GM10248 (cell line): ENCODE measurements around the gene ATP11A.
"Not testable (repeated sequence)": the region's sequence is repeated elsewhere in the genome, so short reads cannot be mapped to it uniquely, and the experiment has no call there.

Experiments
- CTCF ChIA-PET: fragments of 300-600 bp; sonication (Branson Sonifier 250); formaldehyde crosslinking; extraction: SDS; loops from one replicate; lab custom pipeline; 2021; ENCODE audit warnings: antibody characterized with exemption; lab: Yijun Ruan, JAX
- POLR2A ChIA-PET: fragments of 350-650 bp; sonication (Branson Sonifier 250); formaldehyde crosslinking; extraction: SDS; loops from one replicate; lab custom pipeline; 2020; ENCODE audit warnings: antibody characterized with exemption; lab: Yijun Ruan, JAX
- DNase-seq: peaks from one replicate; pipeline ENCODE4 v3.0.0; 2012; ENCODE audit errors: extremely low spot score
- TF ChIP-seq, protein P1 (sequence below): IDR thresholded peaks from 2 replicates; pipeline ENCODE4 v1.5.1; 2012; ENCODE audit warnings: mild to moderate bottlenecking, low read depth; ENCODE audit errors: extremely low read depth, missing control alignments, control extremely low read depth

Gene ATP11A

DNA sequence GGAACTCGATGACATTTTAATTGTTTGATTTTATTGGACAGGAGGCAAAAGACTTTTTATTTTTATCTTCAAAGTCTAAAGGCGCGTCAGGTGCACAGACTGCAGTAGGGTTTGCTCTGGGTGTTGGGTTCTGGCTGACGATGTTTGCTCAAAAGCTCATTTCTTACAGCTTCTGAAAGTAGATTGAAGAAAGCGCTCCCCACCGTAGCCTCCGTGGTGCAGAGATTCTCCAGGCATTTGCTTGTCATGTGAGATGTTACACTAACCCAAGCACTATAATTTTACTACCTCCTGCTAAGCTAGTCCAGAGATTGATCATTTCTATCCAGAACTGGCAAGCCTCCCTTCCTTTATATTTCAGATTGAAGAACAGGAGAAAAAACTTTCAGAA, 14.5 kb upstream of the ATP11A start:
- no peak for DNase-seq
- ChIA-PET POLR2A (no interaction called here), CTCF (no interaction called here)
- TF ChIP-seq, protein P1, sequence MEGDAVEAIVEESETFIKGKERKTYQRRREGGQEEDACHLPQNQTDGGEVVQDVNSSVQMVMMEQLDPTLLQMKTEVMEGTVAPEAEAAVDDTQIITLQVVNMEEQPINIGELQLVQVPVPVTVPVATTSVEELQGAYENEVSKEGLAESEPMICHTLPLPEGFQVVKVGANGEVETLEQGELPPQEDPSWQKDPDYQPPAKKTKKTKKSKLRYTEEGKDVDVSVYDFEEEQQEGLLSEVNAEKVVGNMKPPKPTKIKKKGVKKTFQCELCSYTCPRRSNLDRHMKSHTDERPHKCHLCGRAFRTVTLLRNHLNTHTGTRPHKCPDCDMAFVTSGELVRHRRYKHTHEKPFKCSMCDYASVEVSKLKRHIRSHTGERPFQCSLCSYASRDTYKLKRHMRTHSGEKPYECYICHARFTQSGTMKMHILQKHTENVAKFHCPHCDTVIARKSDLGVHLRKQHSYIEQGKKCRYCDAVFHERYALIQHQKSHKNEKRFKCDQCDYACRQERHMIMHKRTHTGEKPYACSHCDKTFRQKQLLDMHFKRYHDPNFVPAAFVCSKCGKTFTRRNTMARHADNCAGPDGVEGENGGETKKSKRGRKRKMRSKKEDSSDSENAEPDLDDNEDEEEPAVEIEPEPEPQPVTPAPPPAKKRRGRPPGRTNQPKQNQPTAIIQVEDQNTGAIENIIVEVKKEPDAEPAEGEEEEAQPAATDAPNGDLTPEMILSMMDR: no peak

DNA sequence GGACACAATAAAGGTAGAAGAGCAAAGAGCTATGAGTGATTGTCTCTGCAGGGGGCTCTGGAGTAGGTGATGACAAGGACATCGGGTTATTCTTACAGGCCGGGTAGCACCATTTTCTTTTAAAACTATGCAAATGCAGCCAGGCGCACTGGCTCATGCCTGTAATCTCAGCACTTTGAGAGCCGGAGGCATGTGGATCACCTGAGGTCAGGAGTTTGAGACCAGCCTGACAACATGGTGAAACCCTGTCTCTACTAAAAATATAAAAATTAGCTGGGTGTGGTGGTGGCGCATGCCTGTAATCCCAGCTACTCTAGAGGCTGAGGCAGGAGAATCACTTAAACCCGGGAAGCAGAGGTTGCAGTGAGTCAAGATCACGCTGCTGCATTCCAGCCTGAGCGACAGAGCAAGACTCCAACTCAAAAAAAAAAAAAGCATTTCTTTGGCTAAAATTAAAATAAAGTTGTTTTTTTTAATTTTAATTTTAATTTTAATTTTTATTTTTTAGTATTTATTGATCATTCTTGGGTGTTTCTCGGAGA, 12.3 kb upstream of the ATP11A start:
- POLR2A ChIA-PET, DNase-seq: not testable (repeated sequence)
- CTCF ChIA-PET: interaction anchor here (0.9 to 1.0 kb wide), 2 partner anchors 9 to 197 kb away, joined by 3 read pairs; no protein-coding TSS in a partner anchor

DNA sequence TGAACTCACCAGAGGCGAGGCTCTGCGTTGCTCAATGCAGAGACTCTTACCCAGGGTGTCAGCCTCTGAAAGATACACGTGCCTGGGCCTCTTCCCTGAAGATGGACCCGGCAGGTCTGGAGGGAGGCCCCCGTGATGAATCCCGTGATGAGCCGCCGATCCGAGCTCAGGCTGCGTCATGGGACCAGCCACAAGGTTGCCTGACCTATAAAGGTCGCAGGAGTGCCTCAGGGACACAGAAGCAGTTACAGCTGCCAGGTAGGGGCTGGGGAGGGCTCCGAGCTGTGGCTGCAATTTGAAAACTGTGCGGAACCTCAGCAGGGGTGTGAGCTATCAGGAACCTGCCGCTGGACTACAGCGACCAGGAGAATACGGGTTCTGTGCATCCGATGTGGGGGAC, 10.5 kb upstream of the ATP11A start:
- POLR2A ChIA-PET: no interaction called here
- TF ChIP-seq, protein P1: no peak
- CTCF ChIA-PET: no interaction called here
- no peak for DNase-seq

DNA sequence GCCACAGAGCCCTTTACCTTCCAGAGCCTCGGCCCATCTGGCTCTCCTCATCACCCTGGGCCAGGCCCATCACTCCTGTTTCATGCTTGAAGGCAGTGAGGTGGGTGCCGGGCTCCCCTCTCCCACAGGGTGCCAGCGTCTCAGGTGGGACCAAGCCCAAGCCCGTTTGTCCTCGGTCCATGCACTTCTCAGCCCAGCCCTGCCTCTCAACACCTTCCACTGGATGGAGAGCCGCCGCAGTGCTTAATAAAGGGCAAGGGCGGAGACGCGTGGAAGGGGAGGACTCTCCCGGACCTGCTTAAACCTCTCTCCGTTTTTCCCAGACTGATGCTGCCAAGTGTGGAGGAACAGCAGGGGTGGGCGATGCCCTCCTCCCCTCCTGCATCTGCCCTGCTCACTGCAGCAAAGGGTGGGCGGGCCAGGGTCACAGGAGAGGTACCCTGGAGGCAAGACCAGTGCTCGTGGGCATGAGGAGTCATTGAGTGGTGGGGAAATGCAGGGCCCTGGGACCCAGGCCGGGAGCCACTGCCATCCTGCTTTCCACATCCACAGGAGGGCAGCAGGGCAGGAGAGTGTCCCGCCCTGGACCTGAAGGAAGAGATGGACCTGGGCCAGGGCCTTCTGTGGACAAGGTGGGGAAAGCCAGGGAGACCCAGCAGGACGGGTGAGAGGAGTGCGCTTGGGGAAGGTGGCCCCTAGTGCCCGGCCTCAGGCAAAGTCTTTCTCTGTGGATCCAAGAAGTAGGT, 9.7 kb upstream of the ATP11A start:
- TF ChIP-seq, protein P1: no peak
- DNase-seq: no peak
- ChIA-PET CTCF (no interaction called here), POLR2A (no interaction called here)

DNA sequence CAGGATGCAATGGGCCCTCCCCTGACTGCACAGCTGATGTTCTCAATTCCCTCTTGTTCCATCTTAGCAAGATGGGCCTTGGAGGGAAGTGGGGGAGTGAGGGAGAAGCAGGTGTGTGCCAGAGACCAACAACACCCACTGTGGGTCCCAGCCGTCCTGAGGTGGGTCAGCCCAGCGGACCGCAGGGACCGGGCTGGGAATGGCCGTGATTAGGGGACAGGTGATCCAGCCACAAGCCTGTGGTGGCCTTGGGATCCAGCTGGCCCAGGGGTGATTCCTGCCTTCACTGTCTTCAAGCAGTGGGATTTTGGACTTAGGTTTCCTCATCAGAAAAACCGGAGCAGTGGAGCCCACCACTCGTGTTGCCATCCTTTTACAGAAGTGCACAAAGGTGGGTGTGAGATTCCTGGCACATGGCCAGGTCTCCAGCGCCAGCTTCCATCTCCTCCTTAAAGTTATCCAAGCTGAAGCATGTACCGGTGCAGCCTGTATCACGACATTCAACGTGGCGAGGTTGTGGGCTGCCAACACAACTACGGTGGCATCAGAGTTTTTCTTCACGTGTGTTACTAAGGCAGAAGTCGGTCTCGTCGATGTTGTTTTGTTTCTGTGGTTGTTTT, 9.0 kb upstream of the ATP11A start:
- DNase-seq: no peak
- ChIA-PET CTCF (interaction anchor here (1.2 kb wide), 1 partner anchor 194 kb away, joined by 5 read pairs; no protein-coding TSS in a partner anchor), POLR2A (no interaction called here)
- TF ChIP-seq, protein P1: no peak

DNA sequence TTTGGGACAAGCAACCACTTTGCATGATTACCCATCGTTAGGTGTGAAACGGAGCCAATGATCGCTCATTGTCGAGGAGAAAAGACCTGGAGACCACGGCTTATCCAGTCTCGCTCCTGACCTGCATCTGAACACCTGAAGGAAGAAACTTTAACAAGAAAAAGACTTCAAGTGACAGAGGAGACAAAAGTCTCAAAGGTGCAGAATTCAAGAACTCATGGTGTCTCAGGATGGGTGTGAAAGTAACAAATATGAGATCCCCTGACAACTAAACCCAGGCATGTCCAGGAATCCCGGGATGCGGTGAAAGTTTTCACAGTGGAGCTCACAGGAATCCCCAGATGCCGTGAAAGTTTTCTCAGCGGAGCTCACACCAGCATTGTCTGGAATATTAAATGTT, 6.3 kb upstream of the ATP11A start:
- ChIA-PET POLR2A (no interaction called here), CTCF (interaction anchor here (1.6 kb wide), 1 partner anchor 28 kb away, joined by 4 read pairs; no protein-coding TSS in a partner anchor)
- TF ChIP-seq, protein P1: no peak
- no peak for DNase-seq
